ENCODE data around the gene PPP1R37. TPM values are rescaled to one million over a fixed set of nuclear protein-coding genes. Genes with fewer than 3 reads are reported as not detected.

PPP1R37 gene
- polyA plus RNA-seq, 3 donors = 0.10 to 11.8 (median 0.22) TPM

GRCh38 chr19:45140144-45140503, 47.1 kb downstream of the PPP1R37 start:
- Histone ChIP-seq H3K4me2 (replicated peaks; ENCODE audit: extremely low read depth, low read length, poor library complexity, severe bottlenecking) (no peak overlapping the region), H3K4me3 (replicated peaks in 1 of 3; ENCODE audit: low read depth in 2 of 3, low read length in 3 of 3) (no peak overlapping the region), H3K9ac (ENCODE audit: insufficient read depth, low read length, poor library complexity, severe bottlenecking) (no peak overlapping the region), H3K79me2 (ENCODE audit: insufficient read depth, low read length) (peaks cover 13% of the 10 kb centered on the region), H3K36me3 (replicated peaks in 1 of 2; ENCODE audit: control insufficient read depth in 1 of 2, insufficient read depth in 2 of 2, low read length in 2 of 2) (peaks cover 32 to 41% of the 10 kb centered on the region in 2 donors), H3K4me1 (ENCODE audit: control insufficient read depth in 1 of 2, insufficient read depth in 2 of 2, low read length in 2 of 2) (no peaks in the 10 kb centered on the region), H4K20me1 (ENCODE audit: insufficient read depth, low read length) (peaks cover 31% of the 10 kb centered on the region), H3K9me3 (replicated peaks in 1 of 2; ENCODE audit: control insufficient read depth in 1 of 2, insufficient read depth in 1 of 2, low read length in 2 of 2) (no peaks in the 10 kb centered on the region), H3K27ac (ENCODE audit: low read depth in 1 of 2, low read length in 2 of 2) (no peak overlapping the region), H2AFZ (ENCODE audit: insufficient read depth, low read depth, low read length, poor library complexity, severe bottlenecking) (no peak overlapping the region), H3K27me3 (ENCODE audit: control insufficient read depth in 2 of 2, insufficient read depth in 2 of 2, low read length in 2 of 2) (no peaks in the 10 kb centered on the region)
- intact Hi-C loops (cut with micrococcal nuclease) = loop anchor here in 1 of 2 donors (10.0 kb wide), 1 partner anchor 205 kb away; the partner anchor contains the start of gene KLC3
- peaks cover 6% of the 10 kb centered on the region for H3K4me1 Mint-ChIP-seq
- DNase-seq = no peak
- no peak overlapping the region for H3K4me3 Mint-ChIP-seq
- no peaks in the 10 kb centered on the region for H3K9me3 Mint-ChIP-seq
- H3K36me3 Mint-ChIP-seq = peaks cover 21 to 27% of the 10 kb centered on the region in 2 donors
- H3K27ac Mint-ChIP-seq = peak overlapping the region in 1 of 7 donors; percentile 66
- 100% methylated on average over 2 of the region's 8 CpGs for WGBS (ENCODE audit: insufficient coverage)
- no peak for TF ChIP-seq CTCF (IDR thresholded peaks at IDR 0.05)
- H3K27me3 Mint-ChIP-seq (ENCODE audit: low read depth in 3 of 3) = peaks cover 0 to 2% (median 0%) of the 10 kb centered on the region in 3 donors

GRCh38 chr19:45140533-45140932, 47.6 kb downstream of the PPP1R37 start:
- Histone ChIP-seq H3K4me2 (replicated peaks; ENCODE audit: extremely low read depth, low read length, poor library complexity, severe bottlenecking) (no peak overlapping the region), H3K4me1 (ENCODE audit: control insufficient read depth in 1 of 2, insufficient read depth in 2 of 2, low read length in 2 of 2) (no peaks in the 10 kb centered on the region), H3K4me3 (replicated peaks in 1 of 3; ENCODE audit: low read depth in 2 of 3, low read length in 3 of 3) (no peak overlapping the region), H3K27me3 (ENCODE audit: control insufficient read depth in 2 of 2, insufficient read depth in 2 of 2, low read length in 2 of 2) (no peaks in the 10 kb centered on the region), H2AFZ (ENCODE audit: insufficient read depth, low read depth, low read length, poor library complexity, severe bottlenecking) (no peak overlapping the region), H4K20me1 (ENCODE audit: insufficient read depth, low read length) (peaks cover 27% of the 10 kb centered on the region), H3K27ac (ENCODE audit: low read depth in 1 of 2, low read length in 2 of 2) (no peak overlapping the region), H3K79me2 (ENCODE audit: insufficient read depth, low read length) (peaks cover 13% of the 10 kb centered on the region), H3K36me3 (replicated peaks in 1 of 2; ENCODE audit: control insufficient read depth in 1 of 2, insufficient read depth in 2 of 2, low read length in 2 of 2) (peaks cover 33 to 45% of the 10 kb centered on the region in 2 donors), H3K9me3 (replicated peaks in 1 of 2; ENCODE audit: control insufficient read depth in 1 of 2, insufficient read depth in 1 of 2, low read length in 2 of 2) (no peaks in the 10 kb centered on the region), H3K9ac (ENCODE audit: insufficient read depth, low read length, poor library complexity, severe bottlenecking) (no peak overlapping the region)
- peak overlapping the region in 1 of 7 donors; percentile 66 for H3K27ac Mint-ChIP-seq
- H3K9me3 Mint-ChIP-seq = no peaks in the 10 kb centered on the region
- peaks cover 6% of the 10 kb centered on the region for H3K4me1 Mint-ChIP-seq
- intact Hi-C loops (cut with micrococcal nuclease) = loop anchor here in 1 of 2 donors (10.0 kb wide), 1 partner anchor 204 kb away; the partner anchor contains the start of gene KLC3
- 96% methylated on average over 8 of the region's 11 CpGs for WGBS (ENCODE audit: insufficient coverage)
- no peak overlapping the region for H3K4me3 Mint-ChIP-seq
- no peak for TF ChIP-seq CTCF (IDR thresholded peaks at IDR 0.05)
- DNase-seq = no peak
- peaks cover 21 to 27% of the 10 kb centered on the region in 2 donors for H3K36me3 Mint-ChIP-seq
- H3K27me3 Mint-ChIP-seq (ENCODE audit: low read depth in 3 of 3) = peaks cover 0 to 2% (median 0%) of the 10 kb centered on the region in 3 donors
